Activated T-helper 17 cell treated with anti-CD3 and anti-CD28 coated beads, Interleukin-2, amount 50 U/mL, for 72 hours (primary cell): ENCODE results near the gene ATP13A5. TPM values are rescaled to one million over a fixed set of nuclear protein-coding genes. Genes with fewer than 3 reads are reported as not detected.

Source experiments
- ATAC-seq: fragments of 150-1000 bp; cut with Tn5 transposase; replicated peaks from 2 replicates; pipeline ENCODE4 v1.10.0; 2021; ENCODE audit warnings: mild to moderate bottlenecking, moderate library complexity
- H3K27ac Mint-ChIP-seq: one replicate; pipeline ENCODE4 v1.8.0; 2022; ENCODE audit warnings: mixed read lengths
- H3K27me3 Mint-ChIP-seq: one replicate; pipeline ENCODE4 v1.8.0; 2022; ENCODE audit warnings: mixed read lengths
- H3K36me3 Mint-ChIP-seq: one replicate; pipeline ENCODE4 v1.8.0; 2022; ENCODE audit warnings: low read depth, mild to moderate bottlenecking, mixed read lengths
- H3K4me1 Mint-ChIP-seq: one replicate; pipeline ENCODE4 v1.8.0; 2022; ENCODE audit warnings: mixed read lengths
- H3K4me3 Mint-ChIP-seq: one replicate; pipeline ENCODE4 v1.8.0; 2022; ENCODE audit warnings: mild to moderate bottlenecking, mixed read lengths
- H3K9me3 Mint-ChIP-seq: one replicate; pipeline ENCODE4 v1.8.0; 2022; ENCODE audit warnings: mixed read lengths
- total RNA-seq, 2 donors: library from RNA; stranded (reverse); gene quantifications; one replicate each; pipeline ENCODE4 v1.2.3, GENCODE V29; 2022

Gene ATP13A5
- total RNA-seq, 2 donors from 2014 or later = not detected

DNA sequence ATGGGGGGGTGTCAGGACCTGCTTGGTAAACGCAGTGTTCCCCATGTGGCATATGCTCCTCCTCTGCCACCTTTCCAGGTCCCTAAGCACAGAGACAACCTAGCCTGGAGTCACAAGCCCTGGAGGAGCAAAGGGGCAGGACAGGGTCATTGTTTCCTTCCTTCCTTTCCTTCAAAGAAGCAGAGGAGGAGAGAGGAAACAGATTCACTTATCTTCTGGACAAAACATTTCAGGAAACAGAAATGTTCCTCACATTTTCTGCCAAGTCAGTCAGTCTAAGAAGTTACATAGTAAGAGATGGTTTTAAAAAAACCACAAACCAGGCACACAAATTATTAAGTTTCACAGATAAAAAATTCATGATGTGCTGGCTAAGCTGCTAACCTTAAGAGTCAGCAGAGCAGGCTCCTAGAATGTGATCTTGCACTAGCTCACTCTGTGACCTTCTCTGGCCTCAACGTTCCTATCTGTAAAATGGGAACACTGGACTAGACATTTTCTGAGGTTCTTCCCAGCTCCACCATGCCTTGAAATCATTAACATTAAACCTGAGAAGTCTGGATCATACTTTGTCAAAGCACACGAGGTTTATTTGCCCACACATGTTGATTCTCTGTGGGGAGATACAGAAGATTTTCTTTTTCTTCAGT is 47.9 kb downstream of the ATP13A5 start:
- H3K36me3 Mint-ChIP-seq = no peaks in the 10 kb centered on the region
- ATAC-seq = no peak
- no peak overlapping the region for H3K4me3 Mint-ChIP-seq
- H3K9me3 Mint-ChIP-seq = no peaks in the 10 kb centered on the region
- H3K27ac Mint-ChIP-seq = no peak overlapping the region
- peaks cover 17% of the 10 kb centered on the region for H3K27me3 Mint-ChIP-seq
- no peaks in the 10 kb centered on the region for H3K4me1 Mint-ChIP-seq

DNA sequence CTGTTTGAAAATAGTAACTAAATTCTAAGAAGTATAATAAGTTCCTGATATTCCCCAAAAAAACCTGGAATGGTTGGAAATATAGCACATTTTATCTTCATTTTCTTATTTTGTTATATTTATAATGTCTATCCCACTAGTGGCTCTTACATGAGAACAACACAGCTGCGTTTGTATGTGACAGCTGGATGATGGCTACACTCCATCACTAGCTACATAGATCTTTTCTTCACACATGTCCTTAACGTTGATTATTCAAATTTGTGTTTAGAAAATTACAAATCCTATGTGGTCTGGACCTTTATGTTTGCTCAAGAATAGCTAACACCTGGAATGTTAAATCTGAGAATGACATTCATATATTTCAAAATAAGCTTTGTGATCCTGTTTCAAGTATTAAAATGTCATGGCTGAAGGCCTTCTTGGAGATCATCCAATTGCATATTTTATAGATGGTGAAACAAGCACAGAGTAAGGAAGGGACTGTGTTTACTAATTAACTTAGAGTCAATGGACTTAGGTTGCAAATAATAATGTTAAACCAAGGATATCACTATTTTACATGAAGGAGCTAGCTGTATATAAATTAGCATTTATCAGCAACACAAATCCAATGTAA is 60.8 kb downstream of the ATP13A5 start:
- Mint-ChIP-seq H3K4me3 (no peak overlapping the region), H3K27ac (no peak overlapping the region), H3K27me3 (peaks cover 3% of the 10 kb centered on the region), H3K9me3 (no peaks in the 10 kb centered on the region), H3K36me3 (no peaks in the 10 kb centered on the region), H3K4me1 (no peaks in the 10 kb centered on the region)
- ATAC-seq = no peak

DNA sequence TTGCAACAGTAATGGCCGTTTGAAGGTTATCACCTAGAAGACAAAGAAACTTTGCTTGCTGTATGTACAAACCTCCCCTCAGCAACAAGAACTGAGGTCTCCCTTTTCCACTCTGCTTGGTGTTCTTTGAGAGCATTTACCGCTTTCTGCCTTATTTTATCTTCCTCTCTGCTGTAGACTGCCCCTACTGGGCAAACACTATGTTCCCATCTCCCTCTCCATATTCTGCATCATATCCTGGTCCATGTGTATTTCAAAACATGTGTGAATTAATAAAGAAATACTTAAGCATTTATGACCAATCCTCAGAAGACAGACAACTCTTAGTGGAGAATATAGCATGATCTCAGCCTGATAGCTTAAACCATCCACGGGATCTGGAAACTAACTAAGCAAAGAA is 64.4 kb downstream of the ATP13A5 start:
- H3K27me3 Mint-ChIP-seq = peaks cover 8% of the 10 kb centered on the region
- no peaks in the 10 kb centered on the region for H3K36me3 Mint-ChIP-seq
- ATAC-seq = no peak

DNA sequence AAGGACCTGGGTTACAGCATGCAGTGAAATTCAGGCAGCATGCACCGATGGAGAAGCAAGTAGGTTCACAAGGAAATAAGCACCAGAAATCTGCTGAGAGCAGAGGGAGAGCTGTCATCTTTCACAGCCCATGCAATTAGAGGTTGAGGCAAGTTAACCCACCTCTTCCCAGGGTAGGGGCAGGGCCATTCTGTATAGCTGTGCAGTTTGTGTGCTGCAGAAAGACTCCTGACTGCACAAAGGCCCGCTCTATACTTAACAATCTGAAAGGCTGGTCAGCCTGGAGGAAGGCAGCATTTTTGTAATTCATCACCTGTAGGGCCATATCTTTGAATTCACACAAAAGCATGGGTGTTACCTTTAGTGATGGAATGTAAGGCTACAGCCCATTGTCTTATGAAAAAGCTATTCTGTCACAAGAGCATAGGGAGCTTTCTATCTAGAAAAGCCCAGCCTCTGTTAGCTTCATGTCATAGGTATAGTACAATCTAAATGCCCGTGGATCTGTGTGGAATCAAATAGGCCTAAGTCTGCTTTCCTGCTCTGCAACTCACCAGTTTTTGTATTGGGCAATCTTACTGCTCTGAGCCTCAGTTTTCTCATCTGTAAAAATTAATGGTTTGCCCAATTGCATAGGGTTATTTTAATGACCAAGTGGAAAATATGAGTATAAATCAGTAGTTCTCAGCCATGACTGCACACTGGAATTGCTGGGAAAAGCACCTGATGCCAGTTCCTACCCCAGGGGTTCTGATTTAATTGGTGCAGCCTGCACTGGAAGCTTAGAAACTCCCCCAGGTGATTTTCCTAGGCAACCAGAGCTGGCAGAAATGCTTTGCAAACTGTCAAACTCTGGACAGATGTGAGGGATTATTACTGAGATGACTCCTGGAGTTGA is 65.2 kb downstream of the ATP13A5 start:
- H3K4me3 Mint-ChIP-seq = no peak overlapping the region
- no peak overlapping the region for H3K27ac Mint-ChIP-seq
- H3K4me1 Mint-ChIP-seq = no peaks in the 10 kb centered on the region
- no peaks in the 10 kb centered on the region for H3K9me3 Mint-ChIP-seq
- peaks cover 8% of the 10 kb centered on the region for H3K27me3 Mint-ChIP-seq
- ATAC-seq = no peak
- H3K36me3 Mint-ChIP-seq = no peaks in the 10 kb centered on the region

More for the DNA sequence above, 64.4 kb downstream of the ATP13A5 start:
- Mint-ChIP-seq H3K4me3 (no peak overlapping the region), H3K4me1 (no peaks in the 10 kb centered on the region), H3K9me3 (no peaks in the 10 kb centered on the region), H3K27ac (no peak overlapping the region)

DNA sequence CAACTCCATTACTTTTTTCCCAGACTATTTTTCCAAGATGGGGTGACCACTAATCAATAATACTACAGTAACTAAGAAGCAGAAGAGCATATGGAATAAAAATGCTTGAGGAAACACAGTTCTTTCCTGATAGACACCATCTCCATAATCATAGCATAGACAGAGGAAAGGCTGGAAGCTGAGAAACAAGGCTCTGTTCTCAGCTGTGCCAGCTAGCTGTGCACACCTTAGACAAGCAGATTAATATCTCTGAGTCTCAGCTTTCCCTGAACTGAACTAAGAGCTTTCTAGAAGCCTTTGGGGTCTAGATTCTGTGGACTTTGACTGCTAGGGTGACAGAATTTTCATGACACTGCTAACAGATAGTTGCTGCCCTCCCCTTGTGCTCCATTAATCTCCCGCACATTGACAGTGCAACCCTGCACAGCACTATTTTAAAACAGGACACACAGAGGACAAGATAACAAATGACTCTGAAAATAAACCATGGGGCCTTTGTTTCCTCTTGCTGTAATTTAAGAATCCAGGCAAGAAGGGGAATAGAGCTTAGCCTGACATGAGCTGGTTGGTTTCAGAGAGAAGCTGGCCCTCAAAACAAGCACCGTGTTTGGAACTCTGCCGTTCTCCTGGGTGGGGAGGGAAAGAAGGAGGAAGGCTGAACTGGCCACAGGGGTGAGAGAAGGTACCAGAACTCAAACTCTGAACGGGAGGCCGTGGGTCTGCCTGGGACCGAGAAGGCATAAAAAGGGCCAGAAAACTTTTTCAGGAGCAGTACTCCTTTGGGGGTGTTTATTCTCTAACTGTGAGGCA is 67.4 kb downstream of the ATP13A5 start:
- Mint-ChIP-seq H3K27ac (no peak overlapping the region), H3K4me3 (no peak overlapping the region), H3K27me3 (peaks cover 11% of the 10 kb centered on the region), H3K4me1 (no peaks in the 10 kb centered on the region), H3K9me3 (no peaks in the 10 kb centered on the region), H3K36me3 (no peaks in the 10 kb centered on the region)
- no peak for ATAC-seq

DNA sequence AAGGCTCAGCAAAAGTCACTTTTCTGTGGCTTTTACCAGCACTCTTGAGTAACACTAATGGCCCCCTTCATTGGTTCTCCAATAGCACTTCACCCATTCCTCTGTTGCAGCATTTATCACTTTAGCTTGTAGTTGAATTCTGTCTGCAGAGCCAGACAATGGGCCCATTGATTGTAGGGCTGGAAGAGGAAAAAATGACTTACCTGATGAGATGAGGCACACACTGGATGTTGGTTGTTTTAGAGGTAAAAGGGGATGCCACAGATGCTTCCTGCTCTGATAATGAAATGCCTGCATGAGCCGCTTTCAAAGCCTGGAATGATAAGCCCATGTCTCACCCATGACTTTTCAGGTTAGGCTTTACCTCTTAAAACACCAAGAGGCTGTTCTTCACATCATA is 73.2 kb downstream of the ATP13A5 start:
- no peak overlapping the region for H3K27ac Mint-ChIP-seq
- ATAC-seq = no peak
- H3K36me3 Mint-ChIP-seq = no peaks in the 10 kb centered on the region
- no peak overlapping the region for H3K4me3 Mint-ChIP-seq
- no peaks in the 10 kb centered on the region for H3K9me3 Mint-ChIP-seq
- peaks cover 21% of the 10 kb centered on the region for H3K27me3 Mint-ChIP-seq
- no peaks in the 10 kb centered on the region for H3K4me1 Mint-ChIP-seq

DNA sequence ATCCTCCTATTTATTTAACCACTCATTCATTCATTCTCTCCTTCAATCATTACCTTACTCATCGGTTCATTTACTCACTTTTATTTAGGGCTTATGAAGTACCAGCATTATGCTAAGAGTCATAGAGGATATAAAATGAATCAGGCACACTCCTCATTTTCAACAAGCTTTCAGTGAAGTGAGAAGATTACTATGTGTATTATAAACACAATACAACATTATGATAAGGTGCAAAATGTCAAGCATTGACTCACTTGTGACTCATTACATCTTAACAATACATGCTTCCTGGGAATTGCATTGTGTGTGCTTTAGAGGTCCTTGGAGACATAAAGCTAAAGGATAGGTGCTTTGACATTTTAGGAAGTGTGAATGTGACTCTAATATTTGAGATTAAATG is 77.1 kb downstream of the ATP13A5 start:
- Mint-ChIP-seq H3K36me3 (no peaks in the 10 kb centered on the region), H3K27ac (no peak overlapping the region), H3K9me3 (no peaks in the 10 kb centered on the region), H3K4me1 (no peaks in the 10 kb centered on the region), H3K4me3 (no peak overlapping the region), H3K27me3 (peaks cover 16% of the 10 kb centered on the region)
- ATAC-seq = no peak

DNA sequence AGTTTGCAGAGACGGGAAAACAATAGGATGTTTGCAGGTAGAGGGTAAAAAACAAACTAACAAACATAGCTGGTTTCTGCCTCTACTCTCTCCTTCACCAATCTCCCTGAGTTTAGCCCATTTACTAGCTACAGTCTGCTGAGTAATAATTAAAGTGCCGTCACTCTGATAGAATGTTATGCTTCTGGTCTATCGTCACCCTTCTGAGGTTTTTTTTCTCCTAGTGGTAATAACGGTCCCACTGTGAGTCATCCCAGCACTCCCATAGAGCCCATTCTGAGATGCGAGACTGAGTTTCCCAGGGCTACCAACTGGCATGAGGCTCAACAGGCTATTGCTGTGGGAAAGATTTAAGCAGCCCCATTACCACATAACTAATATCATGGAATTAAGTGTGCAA is 81.1 kb downstream of the ATP13A5 start:
- H3K9me3 Mint-ChIP-seq = peaks cover 2% of the 10 kb centered on the region
- peaks cover 19% of the 10 kb centered on the region for H3K27me3 Mint-ChIP-seq
- H3K4me1 Mint-ChIP-seq = no peaks in the 10 kb centered on the region
- H3K27ac Mint-ChIP-seq = no peak overlapping the region
- no peaks in the 10 kb centered on the region for H3K36me3 Mint-ChIP-seq
- no peak overlapping the region for H3K4me3 Mint-ChIP-seq
- peak; percentile 84 for ATAC-seq

DNA sequence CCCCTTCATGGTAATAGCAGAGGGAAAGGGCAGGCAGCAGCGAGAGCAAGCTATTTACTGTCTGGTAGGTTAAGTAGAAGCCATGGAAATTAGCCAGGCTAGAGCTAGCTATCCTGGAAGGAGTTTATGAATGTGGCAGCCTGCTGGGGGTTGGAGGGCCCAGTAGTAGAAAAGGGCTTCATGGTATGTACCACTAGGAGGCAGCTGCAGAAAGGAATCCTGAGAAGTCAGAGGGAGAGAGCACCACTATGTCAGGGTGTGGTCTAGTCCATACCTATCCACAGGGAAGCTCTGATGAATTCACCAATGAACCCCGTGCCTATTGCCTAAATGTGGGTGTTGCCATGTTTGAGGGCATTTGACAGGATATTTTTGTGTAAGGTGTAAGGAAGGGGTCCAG is 82.6 kb downstream of the ATP13A5 start:
- Mint-ChIP-seq H3K9me3 (peaks cover 3% of the 10 kb centered on the region), H3K27me3 (peaks cover 10% of the 10 kb centered on the region), H3K4me1 (no peaks in the 10 kb centered on the region), H3K4me3 (no peak overlapping the region), H3K36me3 (no peaks in the 10 kb centered on the region), H3K27ac (no peak overlapping the region)
- ATAC-seq = no peak

DNA sequence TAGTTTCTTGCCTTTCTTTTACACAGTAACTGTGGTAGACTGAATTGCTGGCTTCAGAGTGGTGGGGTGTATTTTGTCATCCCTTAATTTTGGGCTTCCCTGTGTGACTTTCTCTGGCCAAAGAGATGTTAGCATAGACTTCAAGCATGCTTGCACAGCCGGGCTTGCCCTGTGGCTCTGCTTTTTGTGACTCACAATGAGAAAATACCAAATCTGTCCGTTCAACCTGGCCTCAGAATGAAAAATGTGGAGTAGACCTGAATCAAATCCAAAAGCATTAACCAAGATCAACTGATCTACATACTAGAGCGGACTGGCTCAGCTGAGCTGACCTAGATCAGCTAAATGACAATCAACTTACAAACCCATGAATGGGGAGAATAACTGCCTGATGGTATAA is 86.2 kb downstream of the ATP13A5 start:
- Mint-ChIP-seq H3K4me1 (no peaks in the 10 kb centered on the region), H3K27ac (no peak overlapping the region), H3K9me3 (peaks cover 3% of the 10 kb centered on the region), H3K27me3 (peaks cover 10% of the 10 kb centered on the region), H3K36me3 (no peaks in the 10 kb centered on the region), H3K4me3 (no peak overlapping the region)
- no peak for ATAC-seq

DNA sequence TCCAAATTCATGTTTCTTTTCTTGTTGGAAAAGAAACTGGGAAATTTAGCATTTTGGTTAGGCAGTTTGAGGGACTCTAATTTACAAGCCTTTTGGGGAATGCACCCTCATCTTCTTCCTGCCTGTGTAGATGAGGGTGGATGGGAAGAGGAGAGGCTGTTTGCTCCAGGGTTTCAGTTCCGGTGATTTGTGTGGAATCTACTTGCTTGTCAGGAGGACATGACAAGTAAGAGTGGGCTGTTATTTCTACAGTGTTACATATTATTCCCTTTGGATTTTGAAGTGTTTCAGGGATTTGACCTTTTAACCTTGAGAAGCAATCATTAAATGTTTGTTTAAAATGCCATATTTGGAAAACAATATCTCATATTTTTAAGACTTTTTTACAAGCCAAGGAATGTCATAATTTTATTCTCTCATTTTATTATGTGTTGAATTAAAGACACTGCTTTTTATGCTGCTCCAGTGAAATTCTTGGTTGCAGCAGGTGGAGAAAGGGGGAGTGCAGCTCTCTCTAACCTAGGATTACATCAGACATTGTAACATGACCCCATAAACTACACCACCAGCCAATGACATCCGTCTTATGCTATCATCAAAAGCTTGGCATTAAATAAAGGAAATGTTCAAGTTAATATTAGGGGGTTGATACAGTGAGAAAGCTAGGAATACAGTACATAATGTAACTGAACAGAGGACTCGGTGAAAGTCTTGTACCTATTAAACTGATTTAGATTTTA is 107.3 kb downstream of the ATP13A5 start:
- no peaks in the 10 kb centered on the region for H3K4me1 Mint-ChIP-seq
- H3K4me3 Mint-ChIP-seq = no peak overlapping the region
- peaks cover 7% of the 10 kb centered on the region for H3K27me3 Mint-ChIP-seq
- no peak overlapping the region for H3K27ac Mint-ChIP-seq
- ATAC-seq = no peak
- no peaks in the 10 kb centered on the region for H3K9me3 Mint-ChIP-seq
- no peaks in the 10 kb centered on the region for H3K36me3 Mint-ChIP-seq

DNA sequence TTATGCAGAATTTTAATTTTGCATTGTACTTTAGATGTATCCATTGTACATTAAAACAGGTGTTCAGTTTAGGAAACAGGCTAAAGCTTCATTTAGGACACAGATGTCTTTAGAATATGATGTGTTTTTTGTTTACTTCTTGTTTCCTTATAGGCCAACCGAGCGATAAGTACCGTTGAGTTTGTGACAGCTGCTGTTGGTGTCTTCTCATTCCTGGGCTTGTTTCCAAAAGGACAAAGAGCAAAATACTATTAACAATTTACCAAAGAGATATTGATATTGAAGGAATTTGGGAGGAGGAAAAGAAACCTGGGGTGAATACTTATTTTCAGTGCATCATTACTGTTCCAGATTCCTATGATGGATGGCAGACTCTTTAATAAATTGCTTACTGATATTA is 108.1 kb downstream of the ATP13A5 start:
- no peak for ATAC-seq
- H3K27ac Mint-ChIP-seq = no peak overlapping the region
- peaks cover 7% of the 10 kb centered on the region for H3K27me3 Mint-ChIP-seq
- H3K4me3 Mint-ChIP-seq = no peak overlapping the region
- H3K9me3 Mint-ChIP-seq = no peaks in the 10 kb centered on the region
- no peaks in the 10 kb centered on the region for H3K36me3 Mint-ChIP-seq
- H3K4me1 Mint-ChIP-seq = no peaks in the 10 kb centered on the region

DNA sequence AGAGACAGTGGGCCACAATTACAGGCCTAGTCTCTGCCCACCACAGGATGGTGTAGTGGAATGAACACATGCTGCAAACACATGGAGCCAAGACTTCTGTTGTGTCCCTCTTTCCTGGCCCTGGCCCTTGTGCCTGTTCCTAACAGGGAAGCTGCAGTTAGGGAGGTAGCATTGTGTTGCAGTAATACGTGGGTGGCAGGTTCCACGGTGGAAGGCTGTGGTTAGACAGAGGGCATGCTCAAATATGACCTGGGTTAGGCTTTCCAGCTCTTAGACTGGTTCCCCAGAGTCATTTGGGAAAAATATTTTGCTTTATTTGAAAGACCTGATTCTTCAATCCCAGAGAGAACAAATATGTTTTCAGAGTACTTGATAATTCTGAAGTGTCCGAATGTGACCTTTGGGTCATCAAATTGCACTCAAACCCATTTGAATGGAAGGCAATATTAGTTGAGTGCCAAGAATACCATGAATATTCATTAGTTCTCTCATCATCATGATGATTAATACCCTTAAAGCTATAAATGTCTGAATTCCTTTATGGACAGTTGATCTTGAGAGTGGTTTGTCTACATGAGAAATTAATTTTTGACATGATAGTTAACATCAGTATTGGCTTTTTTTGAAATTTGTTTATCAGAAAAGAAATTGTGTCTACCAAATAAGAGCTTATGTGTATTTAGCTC is 109.1 kb downstream of the ATP13A5 start:
- Mint-ChIP-seq H3K36me3 (no peaks in the 10 kb centered on the region), H3K4me1 (no peaks in the 10 kb centered on the region), H3K9me3 (no peaks in the 10 kb centered on the region), H3K4me3 (no peak overlapping the region), H3K27me3 (peaks cover 3% of the 10 kb centered on the region), H3K27ac (no peak overlapping the region)
- ATAC-seq = no peak
